Stimulated activated CD8-positive, alpha-beta memory T cell treated with anti-CD3 and anti-CD28 coated beads, Interleukin-12 subunit alpha, Interleukin-12 subunit beta, amount 100 ng/mL, for 1 hour (primary cell): ENCODE measurements around the gene FOXG1.

Experiments used
- DNase-seq: peaks from one replicate; pipeline ENCODE4 v3.0.0-alpha.2; 2020; ENCODE audit warnings: low read depth

The FOXG1 gene

DNA sequence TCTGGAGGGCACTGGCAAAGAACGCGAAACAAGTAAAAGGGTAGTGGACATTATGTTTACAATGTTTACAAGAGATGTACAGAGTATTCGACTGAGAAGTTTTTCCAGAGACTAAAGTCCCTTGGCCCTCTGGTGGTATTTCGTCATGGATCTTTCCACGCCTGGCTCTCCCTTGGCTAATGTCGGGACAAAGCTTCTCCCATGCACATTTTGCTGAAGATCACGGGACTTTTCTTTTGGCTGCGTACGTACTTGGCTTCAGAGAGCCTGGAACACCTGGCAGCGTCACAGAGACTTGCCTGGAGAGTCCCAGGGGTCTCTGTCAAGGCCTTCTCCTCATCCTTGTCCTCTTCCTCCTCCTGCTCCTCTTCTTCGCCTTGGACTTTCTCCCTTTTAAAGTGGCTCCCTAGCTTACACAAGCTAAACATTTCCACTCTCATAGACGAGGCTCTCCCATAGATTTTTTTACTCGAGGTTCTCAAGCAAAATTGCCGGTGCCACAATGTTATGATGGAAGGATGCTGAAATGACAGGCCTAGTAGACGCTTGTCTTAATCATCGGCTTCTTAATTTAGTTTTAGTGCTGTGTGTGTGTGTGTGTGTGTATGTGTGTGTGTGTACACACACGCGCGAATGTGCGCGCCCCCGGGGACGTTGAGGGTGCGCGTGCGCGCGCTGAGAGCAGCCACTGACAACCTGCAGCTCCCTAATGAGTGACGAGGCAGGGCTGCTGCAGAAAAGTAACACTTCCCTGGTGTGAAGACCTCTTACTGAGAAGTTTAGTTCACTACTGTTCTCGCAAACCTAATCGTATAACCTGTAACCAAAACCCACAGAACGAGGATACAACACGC is 4.9 kb upstream of the FOXG1 start:
- no peak for DNase-seq

DNA sequence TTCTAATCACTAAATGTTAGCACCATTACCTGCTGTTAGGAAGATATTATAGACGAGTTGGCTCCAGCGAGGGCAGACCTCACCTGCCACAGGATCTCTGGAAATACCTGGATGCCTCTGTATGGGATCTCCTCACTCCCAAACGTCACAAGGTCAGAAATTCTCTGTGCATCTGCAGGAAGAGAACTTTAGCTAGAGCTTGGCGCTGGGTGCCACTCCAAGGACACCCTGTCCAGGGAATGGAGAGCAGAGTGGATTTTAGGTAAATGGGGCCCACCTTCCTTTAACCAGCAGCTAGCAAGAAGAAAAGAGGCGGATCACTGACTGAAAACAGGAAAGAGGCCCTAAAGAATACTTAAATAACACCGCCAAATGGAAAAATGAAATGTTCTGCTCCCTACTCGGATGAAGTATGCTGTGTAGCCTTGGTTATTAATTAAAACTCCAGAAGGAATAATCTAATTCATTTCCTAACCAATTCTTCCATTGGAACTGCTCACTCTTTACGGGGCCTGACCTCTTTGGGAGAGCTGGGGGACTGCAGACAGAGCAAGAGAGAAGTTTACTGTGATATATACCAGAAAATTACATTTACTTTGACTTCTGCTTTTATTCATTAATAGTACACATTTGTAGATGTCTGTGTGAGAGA is 4.2 kb upstream of the FOXG1 start:
- DNase-seq = no peak

DNA sequence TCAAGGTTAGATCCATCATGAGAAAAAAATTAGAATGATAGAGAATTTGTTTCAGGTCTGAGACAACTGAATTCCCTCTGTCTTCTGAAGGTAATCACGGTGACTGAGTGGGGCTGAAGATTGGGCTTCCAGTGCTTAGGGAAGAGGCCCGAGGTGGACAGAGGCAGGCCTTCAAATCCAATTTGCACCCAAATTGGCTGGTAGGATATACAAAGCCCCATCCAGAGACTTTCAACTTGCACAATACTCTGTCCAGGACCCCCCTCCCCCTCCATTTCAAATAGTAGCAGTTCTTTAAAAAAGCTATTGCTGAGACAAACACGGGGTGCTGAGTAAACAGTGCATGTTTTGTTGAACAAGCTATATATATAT is 3.6 kb upstream of the FOXG1 start:
- DNase-seq = no peak

DNA sequence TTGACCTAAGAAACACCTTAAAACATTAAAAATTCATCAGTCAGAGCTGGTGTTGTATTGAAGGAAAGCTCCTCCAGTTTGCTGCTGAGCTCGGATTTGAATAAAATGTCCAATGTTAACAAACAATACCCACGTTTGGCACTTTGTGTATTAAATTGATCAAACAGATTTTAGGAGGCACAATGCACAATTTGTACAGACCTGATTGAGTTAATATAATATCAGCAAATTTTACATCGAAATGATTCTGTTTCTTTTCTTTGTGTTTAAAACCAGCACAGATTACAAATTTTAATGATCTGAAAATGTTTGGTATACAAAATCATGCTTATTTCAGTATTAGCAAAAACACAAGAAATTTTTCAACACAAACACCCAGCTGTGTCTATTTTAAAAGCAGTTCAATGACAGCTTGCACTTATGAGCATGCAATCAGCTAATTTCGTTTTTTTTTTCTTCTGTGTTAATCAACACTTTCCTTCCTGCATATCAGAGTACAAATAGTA is 2.8 kb upstream of the FOXG1 start:
- DNase-seq = no peak

DNA sequence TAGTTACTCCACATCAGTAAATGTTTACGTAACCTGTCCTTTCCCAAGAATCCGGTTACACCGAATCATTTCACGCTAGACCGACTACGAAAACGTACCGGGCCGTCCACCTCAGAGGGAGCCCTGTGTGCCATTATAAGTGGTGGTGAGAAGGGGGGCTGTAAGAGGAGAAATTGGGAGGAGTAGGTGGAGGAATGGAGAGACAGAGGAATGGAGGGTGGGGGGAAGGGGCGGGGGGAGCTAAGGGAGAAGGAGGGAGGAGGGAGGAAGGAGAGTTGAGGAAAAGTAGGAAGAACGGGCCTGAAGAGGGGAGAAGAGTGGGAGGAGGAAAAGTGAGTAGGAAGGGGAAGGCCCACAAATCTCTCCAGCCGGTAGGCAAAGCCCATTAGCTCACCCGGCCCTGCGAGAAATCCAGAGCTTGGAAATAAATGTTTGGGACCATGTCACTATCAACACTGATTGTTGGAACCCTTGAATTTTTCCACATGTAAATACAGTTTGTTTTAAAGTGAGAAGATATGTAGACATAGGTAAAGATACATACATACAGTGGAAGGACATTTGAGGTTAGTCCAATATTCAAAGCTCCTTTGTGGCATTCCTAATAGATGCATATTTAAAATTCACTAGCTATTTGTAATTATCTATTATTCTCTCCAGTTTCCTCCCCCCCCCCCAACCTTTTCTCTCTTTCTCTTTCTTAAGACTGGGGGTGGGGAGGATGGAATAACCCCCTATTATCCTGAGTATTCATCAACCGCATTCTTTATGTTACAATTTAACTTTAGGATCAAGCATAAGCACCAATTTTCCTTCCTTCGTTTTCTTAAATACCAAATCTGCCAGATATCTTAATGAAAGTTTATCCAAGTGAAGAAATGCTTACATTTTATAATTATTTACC is 2.1 kb upstream of the FOXG1 start:
- DNase-seq = no peak

DNA sequence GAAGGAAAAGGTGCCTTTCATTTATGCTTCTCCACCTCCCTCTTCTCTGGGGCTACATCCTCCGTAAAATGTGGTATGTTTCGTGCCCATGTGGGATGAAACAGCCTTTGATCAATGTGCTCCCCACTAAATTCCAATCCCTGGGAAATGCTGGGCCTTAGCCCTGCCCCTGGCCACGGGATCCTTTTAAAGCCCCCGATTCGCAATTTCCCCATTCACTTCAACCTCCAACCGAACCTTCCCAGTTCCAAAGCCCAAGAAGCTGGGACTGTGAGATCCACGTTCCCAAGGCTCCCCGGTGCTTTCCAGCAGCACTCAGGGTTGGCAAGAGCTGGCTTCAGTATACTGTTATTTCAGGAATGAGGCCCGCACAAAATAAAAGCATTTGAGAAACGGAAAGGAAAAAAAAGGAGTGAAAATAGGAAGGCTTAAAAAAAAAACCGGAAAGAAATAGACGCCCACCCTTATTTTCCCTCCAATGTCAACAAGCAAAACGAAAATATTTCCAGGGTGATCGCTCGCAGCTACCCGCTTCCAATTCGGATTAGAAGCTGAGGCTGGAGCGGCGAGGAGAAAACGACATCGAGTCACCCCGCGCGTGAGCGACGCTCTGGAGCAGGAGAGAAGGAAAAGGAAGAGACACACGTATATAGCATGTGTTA is 1.3 kb upstream of the FOXG1 start:
- DNase-seq = no peak

DNA sequence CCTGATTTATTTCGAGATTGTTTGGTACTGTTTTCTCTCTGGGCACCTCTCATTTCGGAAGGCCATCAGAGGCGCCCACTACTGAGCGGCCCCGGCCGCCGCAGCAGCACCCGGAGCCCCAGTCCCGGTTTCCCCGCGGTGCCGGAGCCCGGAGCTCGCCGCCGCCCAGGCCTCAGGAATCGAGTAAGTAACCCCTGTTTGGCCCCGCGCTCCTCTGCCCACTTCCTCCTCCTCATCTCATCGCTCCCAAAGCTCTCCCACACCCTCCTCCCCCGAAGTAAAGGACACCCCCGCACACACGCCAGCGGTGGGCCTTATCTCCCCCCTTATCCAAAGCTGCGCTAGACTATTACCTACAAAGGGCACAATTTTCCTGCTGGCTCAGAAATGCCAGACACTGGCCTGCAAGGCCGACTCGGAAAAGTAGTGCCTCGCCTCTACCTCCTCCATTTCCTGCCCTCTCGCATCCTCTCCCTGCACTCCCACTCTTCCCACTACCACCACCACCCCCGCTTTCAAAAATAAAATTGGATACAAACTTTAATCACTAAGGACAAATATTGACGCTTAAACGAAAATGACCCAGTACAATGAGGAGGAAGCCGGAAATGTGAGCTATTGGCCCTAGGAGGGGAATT is 637 bp upstream of the FOXG1 start:
- no peak for DNase-seq

DNA sequence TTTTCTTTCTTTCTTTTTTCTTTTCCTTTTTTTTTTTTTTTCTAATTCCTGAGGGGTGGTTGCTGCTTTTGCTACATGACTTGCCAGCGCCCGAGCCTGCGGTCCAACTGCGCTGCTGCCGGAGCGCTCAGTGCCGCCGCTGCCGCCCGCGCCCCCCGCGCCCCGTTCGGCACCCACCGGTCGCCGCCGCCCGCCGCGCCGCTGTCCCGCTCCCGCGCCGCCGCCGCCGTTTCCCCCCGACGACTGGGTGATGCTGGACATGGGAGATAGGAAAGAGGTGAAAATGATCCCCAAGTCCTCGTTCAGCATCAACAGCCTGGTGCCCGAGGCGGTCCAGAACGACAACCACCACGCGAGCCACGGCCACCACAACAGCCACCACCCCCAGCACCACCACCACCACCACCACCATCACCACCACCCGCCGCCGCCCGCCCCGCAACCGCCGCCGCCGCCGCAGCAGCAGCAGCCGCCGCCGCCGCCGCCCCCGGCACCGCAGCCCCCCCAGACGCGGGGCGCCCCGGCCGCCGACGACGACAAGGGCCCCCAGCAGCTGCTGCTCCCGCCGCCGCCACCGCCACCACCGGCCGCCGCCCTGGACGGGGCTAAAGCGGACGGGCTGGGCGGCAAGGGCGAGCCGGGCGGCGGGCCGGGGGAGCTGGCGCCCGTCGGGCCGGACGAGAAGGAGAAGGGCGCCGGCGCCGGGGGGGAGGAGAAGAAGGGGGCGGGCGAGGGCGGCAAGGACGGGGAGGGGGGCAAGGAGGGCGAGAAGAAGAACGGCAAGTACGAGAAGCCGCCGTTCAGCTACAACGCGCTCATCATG is 654 bp downstream of the FOXG1 start:
- DNase-seq = no peak

DNA sequence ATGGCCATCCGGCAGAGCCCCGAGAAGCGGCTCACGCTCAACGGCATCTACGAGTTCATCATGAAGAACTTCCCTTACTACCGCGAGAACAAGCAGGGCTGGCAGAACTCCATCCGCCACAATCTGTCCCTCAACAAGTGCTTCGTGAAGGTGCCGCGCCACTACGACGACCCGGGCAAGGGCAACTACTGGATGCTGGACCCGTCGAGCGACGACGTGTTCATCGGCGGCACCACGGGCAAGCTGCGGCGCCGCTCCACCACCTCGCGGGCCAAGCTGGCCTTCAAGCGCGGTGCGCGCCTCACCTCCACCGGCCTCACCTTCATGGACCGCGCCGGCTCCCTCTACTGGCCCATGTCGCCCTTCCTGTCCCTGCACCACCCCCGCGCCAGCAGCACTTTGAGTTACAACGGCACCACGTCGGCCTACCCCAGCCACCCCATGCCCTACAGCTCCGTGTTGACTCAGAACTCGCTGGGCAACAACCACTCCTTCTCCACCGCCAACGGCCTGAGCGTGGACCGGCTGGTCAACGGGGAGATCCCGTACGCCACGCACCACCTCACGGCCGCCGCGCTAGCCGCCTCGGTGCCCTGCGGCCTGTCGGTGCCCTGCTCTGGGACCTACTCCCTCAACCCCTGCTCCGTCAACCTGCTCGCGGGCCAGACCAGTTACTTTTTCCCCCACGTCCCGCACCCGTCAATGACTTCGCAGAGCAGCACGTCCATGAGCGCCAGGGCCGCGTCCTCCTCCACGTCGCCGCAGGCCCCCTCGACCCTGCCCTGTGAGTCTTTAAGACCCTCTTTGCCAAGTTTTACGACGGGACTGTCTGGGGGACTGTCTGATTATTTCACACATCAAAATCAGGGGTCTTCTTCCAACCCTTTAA is 1.5 kb downstream of the FOXG1 start:
- DNase-seq = no peak

DNA sequence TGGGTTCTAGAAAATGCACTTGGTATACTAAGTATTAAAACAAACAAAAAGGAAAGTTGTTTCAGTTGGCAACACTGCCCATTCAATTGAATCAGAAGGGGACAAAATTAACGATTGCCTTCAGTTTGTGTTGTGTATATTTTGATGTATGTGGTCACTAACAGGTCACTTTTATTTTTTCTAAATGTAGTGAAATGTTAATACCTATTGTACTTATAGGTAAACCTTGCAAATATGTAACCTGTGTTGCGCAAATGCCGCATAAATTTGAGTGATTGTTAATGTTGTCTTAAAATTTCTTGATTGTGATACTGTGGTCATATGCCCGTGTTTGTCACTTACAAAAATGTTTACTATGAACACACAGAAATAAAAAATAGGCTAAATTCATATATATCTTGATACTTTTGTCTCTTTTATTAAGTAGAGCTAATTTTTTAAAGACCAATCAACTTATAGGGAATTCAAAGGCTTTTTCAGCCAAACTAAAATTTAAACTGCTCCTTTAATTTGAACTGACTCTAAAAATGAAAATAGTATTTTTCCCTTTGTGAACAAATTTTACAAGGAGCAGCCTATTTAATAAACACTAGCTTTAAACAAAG is 2.8 kb downstream of the FOXG1 start:
- no peak for DNase-seq

DNA sequence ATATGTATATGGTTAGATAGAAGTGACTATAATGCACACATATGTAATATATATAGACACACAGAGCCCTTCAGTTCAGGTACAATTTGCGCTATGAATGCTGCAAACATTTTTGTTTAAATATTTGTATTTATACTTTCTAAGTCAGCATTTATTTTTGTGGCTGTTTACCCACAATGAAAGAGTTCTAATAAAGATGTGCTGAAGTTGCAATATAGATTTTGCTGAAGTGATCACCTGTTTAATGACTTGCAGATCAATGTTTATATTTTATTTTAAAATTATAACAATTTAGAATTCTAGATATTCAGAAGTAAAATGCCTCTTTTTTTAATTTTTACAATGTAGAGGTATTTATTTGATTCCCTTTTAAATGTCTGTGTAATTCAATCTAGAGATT is 3.5 kb downstream of the FOXG1 start:
- no peak for DNase-seq

DNA sequence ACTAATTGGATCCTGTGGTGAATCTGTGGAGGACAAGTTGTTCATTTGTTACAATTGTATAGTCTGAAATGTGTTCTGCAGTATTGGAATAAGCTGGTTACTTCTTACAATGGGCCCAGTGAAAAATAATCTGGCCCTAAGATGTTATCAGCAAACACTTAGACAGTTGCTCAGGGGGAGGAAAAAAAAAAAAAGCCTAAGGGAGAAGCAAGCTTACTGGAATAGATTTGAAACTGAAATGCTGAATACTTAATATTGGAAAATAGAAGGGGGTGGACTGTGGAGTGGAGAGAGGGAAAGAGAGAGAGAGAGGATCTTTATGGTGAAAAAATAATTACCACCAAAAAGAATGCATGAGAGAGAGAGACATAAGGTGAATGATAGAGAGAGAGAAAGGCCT is 4.0 kb downstream of the FOXG1 start:
- no peak for DNase-seq

DNA sequence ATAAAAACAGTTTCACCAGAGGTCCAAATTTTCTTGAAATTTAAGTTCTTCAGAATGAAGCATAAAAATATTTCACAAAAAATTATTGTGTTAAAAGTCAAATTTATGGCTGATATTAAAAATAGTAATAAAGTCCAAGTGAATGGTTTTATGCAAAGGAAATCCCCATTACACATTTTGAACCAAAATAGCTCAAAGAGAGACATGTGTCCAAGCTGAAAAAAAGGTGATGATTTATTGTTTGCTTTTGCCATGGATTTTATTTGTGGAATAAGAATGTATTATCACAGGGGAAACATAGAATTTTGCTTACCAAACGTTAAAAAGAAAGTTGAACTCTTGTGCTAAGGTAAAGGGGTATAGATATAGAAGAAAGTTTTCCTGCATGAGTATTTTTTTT is 4.6 kb downstream of the FOXG1 start:
- no peak for DNase-seq

DNA sequence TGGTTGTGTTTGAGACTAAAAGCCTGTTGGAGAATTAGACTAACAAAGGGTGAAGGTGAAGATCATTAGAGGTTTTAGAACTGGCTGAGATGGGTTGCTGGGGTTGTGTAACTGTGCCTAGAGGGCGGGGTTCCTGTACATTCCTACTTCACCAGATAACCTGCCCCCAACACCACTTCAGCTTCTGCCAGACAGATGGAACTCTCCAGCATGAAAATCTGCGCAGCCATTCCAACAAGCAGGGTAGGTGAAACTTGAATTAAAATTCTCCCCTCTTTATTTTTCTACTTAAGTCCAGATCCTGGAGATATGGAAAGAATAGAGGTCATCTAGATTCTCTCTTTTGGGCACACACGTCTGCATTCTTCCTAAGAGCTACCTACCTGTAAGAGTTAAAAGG is 6.0 kb downstream of the FOXG1 start:
- DNase-seq = no peak

DNA sequence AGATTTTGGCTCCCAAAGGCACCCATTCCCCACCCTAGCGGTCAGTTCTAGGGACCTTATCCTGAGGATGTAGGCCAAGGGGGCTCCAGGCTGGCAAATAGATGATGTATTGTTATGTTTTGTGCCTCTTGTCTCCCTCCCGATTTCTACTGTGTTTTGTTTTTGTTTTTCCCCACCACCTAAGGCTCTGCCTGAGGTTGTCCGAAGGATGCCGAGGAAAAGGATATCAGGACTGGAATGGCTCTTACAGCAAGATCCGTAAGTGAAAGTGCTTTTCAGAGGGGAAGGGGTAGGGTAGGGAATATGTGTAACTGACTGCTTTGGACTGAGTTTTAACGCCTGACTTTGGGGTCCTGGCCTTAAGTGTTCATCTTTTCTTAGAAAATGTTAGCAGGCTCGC is 6.6 kb downstream of the FOXG1 start:
- no peak for DNase-seq

DNA sequence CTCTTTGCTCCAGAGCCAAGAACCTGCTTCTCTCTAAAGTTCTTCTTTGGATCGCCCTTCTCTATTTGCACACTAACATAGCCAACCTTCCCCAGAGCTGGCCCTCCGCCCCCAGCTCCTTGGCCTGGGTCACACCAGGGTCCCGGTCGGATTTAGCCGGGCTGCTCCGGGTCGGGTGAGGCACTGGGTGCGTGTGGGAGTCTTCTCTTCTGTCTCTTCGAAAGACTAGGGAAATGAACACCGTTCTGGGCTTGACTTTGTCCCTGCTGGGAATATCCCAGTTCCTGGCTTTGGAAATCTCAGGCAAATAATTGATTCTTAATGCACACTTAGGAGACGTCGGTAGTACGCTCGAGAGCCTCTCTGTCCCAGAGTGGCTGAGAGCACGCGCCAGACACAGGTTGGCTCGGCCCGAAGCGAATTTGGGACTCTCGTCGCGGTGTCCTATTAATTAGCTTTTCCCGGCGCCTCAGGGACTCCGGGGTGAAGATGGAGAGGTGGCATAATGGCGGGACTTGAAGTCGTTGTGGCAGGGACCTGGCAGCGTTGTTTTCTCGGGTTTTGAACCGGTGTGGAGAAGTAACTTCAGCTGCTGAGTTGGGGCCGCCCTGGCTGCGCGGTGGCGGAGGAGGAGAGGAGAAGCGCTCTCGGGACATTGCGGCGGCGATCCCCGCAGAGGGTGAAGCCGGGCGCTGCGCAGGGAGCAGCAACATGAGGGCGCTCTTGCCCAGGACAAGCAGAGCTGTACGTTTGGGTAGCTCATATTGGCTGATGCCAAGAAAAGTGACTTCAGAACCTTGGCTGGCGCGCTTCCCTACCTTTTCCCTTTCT is 7.5 kb downstream of the FOXG1 start:
- no peak for DNase-seq

DNA sequence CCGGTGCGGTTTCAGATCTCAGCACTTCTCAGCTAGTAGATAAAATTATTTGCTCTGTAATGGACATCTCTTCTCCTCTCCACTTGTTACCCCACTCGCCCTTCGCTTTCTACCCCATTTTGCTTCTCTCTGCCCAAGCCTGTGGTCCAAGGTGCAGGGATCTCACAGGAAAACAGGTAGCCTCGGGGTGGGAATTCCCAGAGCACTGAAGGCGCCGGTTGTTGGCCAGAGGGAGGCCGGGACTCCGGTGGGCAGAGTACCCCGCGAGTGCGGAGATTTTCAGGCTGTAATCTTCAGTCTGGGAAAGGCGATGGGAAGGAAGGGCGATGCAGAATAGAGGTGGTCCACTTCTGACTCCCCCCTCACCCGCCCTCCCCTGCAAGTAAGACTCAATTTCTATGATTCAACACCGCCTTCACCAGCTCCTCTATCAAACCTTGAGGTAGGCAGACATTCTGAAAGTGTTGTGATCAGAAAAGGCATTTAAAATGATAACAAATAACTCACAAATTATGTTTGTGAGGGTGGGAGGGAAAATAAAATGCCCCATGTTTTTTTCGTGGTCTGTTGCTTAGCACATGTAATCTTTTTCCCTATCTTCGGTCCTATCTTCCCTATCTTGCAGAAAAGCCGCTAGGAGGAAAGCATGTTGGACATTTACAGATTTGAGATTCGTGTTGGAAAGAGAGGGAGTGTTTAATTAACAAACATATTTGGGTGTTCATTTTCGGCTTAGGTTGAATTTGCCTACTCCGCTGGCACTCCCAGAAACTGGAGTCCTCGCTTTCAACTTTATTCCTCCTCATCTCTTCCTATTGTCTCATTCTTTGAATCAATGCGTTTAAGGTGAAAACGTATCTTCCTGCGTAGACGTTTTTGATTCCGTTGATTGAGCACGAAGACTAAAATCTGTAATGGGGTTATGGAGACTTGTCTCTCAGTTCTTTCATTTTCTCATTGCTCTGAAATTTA is 8.5 kb downstream of the FOXG1 start:
- DNase-seq = no peak
